HG03342 (cell line): ENCODE measurements around the gene FIZ1.

Experiments
- ATAC-seq: cut with Tn5 transposase; IDR thresholded peaks from one replicate; pipeline ENCODE4 v1.9.1; 2021; ENCODE audit warnings: mild to moderate bottlenecking, moderate library complexity; ENCODE audit not compliant: unreplicated experiment

Gene FIZ1

GRCh38 chr19:55599468-55599841 lies at the start of gene FIZ1:
Gene FIZ1 (minus strand): TSS chr19:55599517. CDS start chr19:55597865, 1,652 bp downstream.
- ATAC-seq, result peak; percentile 44

- no peak for ATAC-seq
Measured at GRCh38 chr19:55648585-55649267, 49.4 kb upstream of the FIZ1 start.

GRCh38 chr19:55647732-55648584 lies 48.6 kb upstream of the FIZ1 start, which contains the start of gene CCDC106:
Gene CCDC106 (plus strand): TSS chr19:55648212. CDS start chr19:55649047, 835 bp downstream.
- ATAC-seq, result no peak

- ATAC-seq, result no peak
Measured at GRCh38 chr19:55646889-55647731, 47.8 kb upstream of the FIZ1 start.

GRCh38 chr19:55645512-55645881 lies 46.2 kb upstream of the FIZ1 start:
- ATAC-seq, result no peak

- ATAC-seq, result no peak
Measured at GRCh38 chr19:55644842-55645511, 45.7 kb upstream of the FIZ1 start.

- no peak for ATAC-seq
Measured at GRCh38 chr19:55644191-55644833, 45.0 kb upstream of the FIZ1 start.

- no peak for ATAC-seq
Measured at GRCh38 chr19:55643887-55644176, 44.5 kb upstream of the FIZ1 start.

GRCh38 chr19:55643003-55643886 lies 43.9 kb upstream of the FIZ1 start, which contains the start of gene ZNF581:
Gene ZNF581 (plus strand): TSS chr19:55643649. CDS start chr19:55644572, 923 bp downstream.
- ATAC-seq, result peak; percentile 25

- no peak for ATAC-seq
Measured at GRCh38 chr19:55642153-55643002, 43.1 kb upstream of the FIZ1 start.

- no peak for ATAC-seq
Measured at GRCh38 chr19:55641426-55642152, 42.3 kb upstream of the FIZ1 start.

GRCh38 chr19:55640577-55641425 lies 41.5 kb upstream of the FIZ1 start, which contains the start of gene ZNF580:
Gene ZNF580 (plus strand): TSS chr19:55641002. CDS start chr19:55642509, 1,507 bp downstream.
- no peak for ATAC-seq

- ATAC-seq, result no peak
Measured at GRCh38 chr19:55640043-55640576, 40.8 kb upstream of the FIZ1 start.

- ATAC-seq, result no peak
Measured at GRCh38 chr19:55638864-55639359, 39.6 kb upstream of the FIZ1 start.

GRCh38 chr19:55637534-55637933 lies 38.2 kb upstream of the FIZ1 start:
- no peak for ATAC-seq

GRCh38 chr19:55636723-55637122 lies 37.4 kb upstream of the FIZ1 start:
- ATAC-seq, result no peak
